HEK293T (cell line): Measurements from ENCODE around the gene PLEKHO1.

Source experiments
- CTCF ChIA-PET: fragments of 350-600 bp; formaldehyde crosslinking; extraction: SDS; loops from one replicate; lab custom pipeline; 2021; ENCODE audit warnings: antibody characterized with exemption, inconsistent platforms; lab: Yijun Ruan, JAX
- POLR2A ChIA-PET: fragments of 350-600 bp; formaldehyde crosslinking; extraction: SDS; loops from one replicate; lab custom pipeline; 2020; ENCODE audit warnings: antibody characterized with exemption, inconsistent platforms; lab: Yijun Ruan, JAX
- DNase-seq: peaks from one replicate; pipeline ENCODE4 v3.0.0; 2012; ENCODE audit warnings: mixed read lengths; ENCODE audit errors: extremely low spot score
- ARNT ChIP-seq: fragments of 450-650 bp; IDR thresholded peaks from 2 replicates; pipeline ENCODE4 v1.6.1; 2017; ENCODE audit warnings: mild to moderate bottlenecking
- BHLHE40 ChIP-seq: fragments of 450-650 bp; IDR thresholded peaks from 2 replicates; pipeline ENCODE4 v1.6.1; 2016; ENCODE audit warnings: mild to moderate bottlenecking, moderate library complexity, borderline replicate concordance
- CTBP1 ChIP-seq: fragments of 450-650 bp; IDR thresholded peaks from 2 replicates; pipeline ENCODE4 v1.6.1; 2016; ENCODE audit warnings: borderline replicate concordance
- ELF4 ChIP-seq: fragments of 450-650 bp; IDR thresholded peaks from 2 replicates; pipeline ENCODE4 v1.6.1; 2017; ENCODE audit warnings: antibody characterized with exemption
- FOXA1 ChIP-seq: fragments of 450-650 bp; IDR thresholded peaks from 2 replicates; pipeline ENCODE4 v1.6.1; 2016; ENCODE audit warnings: mild to moderate bottlenecking
- FOXK2 ChIP-seq: fragments of 450-650 bp; IDR thresholded peaks from 2 replicates; pipeline ENCODE4 v1.6.1; 2016; ENCODE audit warnings: mild to moderate bottlenecking
- FOXM1 ChIP-seq: fragments of 450-650 bp; IDR thresholded peaks from 2 replicates; pipeline ENCODE4 v1.6.1; 2017; ENCODE audit warnings: mild to moderate bottlenecking, borderline replicate concordance
- HDGF ChIP-seq: fragments of 450-650 bp; IDR thresholded peaks from 2 replicates; pipeline ENCODE4 v1.6.1; 2017; ENCODE audit warnings: antibody characterized with exemption, borderline replicate concordance
- L3MBTL2 ChIP-seq: fragments of 450-650 bp; conservative IDR thresholded peaks from 2 replicates; pipeline ENCODE4 v1.6.1; 2016; ENCODE audit warnings: mild to moderate bottlenecking
- LEF1 ChIP-seq: fragments of 450-650 bp; IDR thresholded peaks from 2 replicates; pipeline ENCODE4 v1.6.1; 2017; ENCODE audit warnings: mild to moderate bottlenecking, borderline replicate concordance
- NFRKB ChIP-seq: fragments of 450-650 bp; IDR thresholded peaks from 2 replicates; pipeline ENCODE4 v1.6.1; 2016; ENCODE audit warnings: mild to moderate bottlenecking, moderate library complexity
- PKNOX1 ChIP-seq: fragments of 450-650 bp; IDR thresholded peaks from 2 replicates; pipeline ENCODE4 v1.6.1; 2016
- SP1 ChIP-seq: fragments of 450-650 bp; IDR thresholded peaks from 2 replicates; pipeline ENCODE4 v1.6.1; 2017
- SUZ12 ChIP-seq: fragments of 450-650 bp; IDR thresholded peaks from 2 replicates; pipeline ENCODE4 v1.6.1; 2016; ENCODE audit warnings: mild to moderate bottlenecking
- TARDBP ChIP-seq: fragments of 450-650 bp; IDR thresholded peaks from 2 replicates; pipeline ENCODE4 v1.6.1; 2016
- ZNF384 ChIP-seq: fragments of 450-650 bp; IDR thresholded peaks from 2 replicates; pipeline ENCODE4 v1.6.1; 2016

The PLEKHO1 gene

GRCh38 chr1:150171801-150172200, 22.1 kb downstream of the PLEKHO1 start:
- POLR2A ChIA-PET: interaction anchor here (1.3 kb wide), 1 partner anchor 284 kb away, joined by 4 read pairs; a partner anchor contains a TSS
- CTCF ChIA-PET: interaction anchor here (0.8 kb wide), 1 partner anchor 15 kb away, joined by 4 read pairs; no protein-coding TSS in a partner anchor
- no peak for TF ChIP-seq LEF1
- TF ChIP-seq BHLHE40: no peak
- TF ChIP-seq SUZ12: no peak
- TF ChIP-seq HDGF: no peak
- TF ChIP-seq SP1: no peak
- TF ChIP-seq FOXA1: no peak
- TF ChIP-seq PKNOX1: no peak
- no peak for TF ChIP-seq CTBP1
- TF ChIP-seq ZNF384: no peak
- no peak for TF ChIP-seq NFRKB
- TF ChIP-seq FOXK2: no peak
- no peak for TF ChIP-seq FOXM1
- TF ChIP-seq ARNT: no peak
- no peak for TF ChIP-seq TARDBP
- TF ChIP-seq L3MBTL2: no peak
- TF ChIP-seq ELF4: no peak
- no peak for DNase-seq

- CTCF ChIA-PET: no interaction called here
Measured at GRCh38 chr1:150173141-150173585, 23.4 kb downstream of the PLEKHO1 start.

GRCh38 chr1:150176593-150176992, 26.9 kb downstream of the PLEKHO1 start:
- no peak for DNase-seq
- TF ChIP-seq FOXK2 (no peak), TARDBP (no peak), FOXM1 (no peak), FOXA1 (no peak), SUZ12 (no peak)
- ChIA-PET CTCF (interaction anchor here (1.3 kb wide), 1 partner anchor 15 kb away, joined by 3 read pairs; no protein-coding TSS in a partner anchor), POLR2A (interaction anchor here (1.2 to 1.7 kb wide), 2 partner anchors 109 to 248 kb away, joined by 3 read pairs; partner anchors contain the start of gene VPS45)

More at GRCh38 chr1:150173141-150173585, 23.4 kb downstream of the PLEKHO1 start:
- POLR2A ChIA-PET: no interaction called here
- TF ChIP-seq SUZ12 (no peak), ELF4 (no peak), CTBP1 (no peak), TARDBP (no peak), FOXA1 (no peak), ZNF384 (no peak), PKNOX1 (no peak), L3MBTL2 (no peak), HDGF (no peak), ARNT (no peak), FOXM1 (no peak), SP1 (no peak), BHLHE40 (no peak), NFRKB (no peak), FOXK2 (no peak), LEF1 (no peak)
- no peak for DNase-seq

GRCh38 chr1:150178548-150178947, 28.8 kb downstream of the PLEKHO1 start:
- POLR2A ChIA-PET: interaction anchor here (1.4 kb wide), 1 partner anchor 292 kb away, joined by 4 read pairs; a partner anchor contains a TSS
- TF ChIP-seq FOXK2 (no peak), NFRKB (no peak), CTBP1 (no peak), ELF4 (no peak), BHLHE40 (no peak), L3MBTL2 (no peak), HDGF (no peak)
- CTCF ChIA-PET: interaction anchor here (1.2 to 1.4 kb wide), 4 partner anchors 9 to 216 kb away, joined by 3 to 6 read pairs (median 4); no protein-coding TSS in a partner anchor
- DNase-seq: no peak

- ChIA-PET CTCF (no interaction called here), POLR2A (no interaction called here)
- no peak for DNase-seq
- TF ChIP-seq PKNOX1: no peak
- TF ChIP-seq ELF4: no peak
- TF ChIP-seq FOXA1: no peak
- TF ChIP-seq NFRKB: no peak
- TF ChIP-seq ARNT: no peak
- TF ChIP-seq L3MBTL2: no peak
- no peak for TF ChIP-seq ZNF384
Measured at GRCh38 chr1:150179867-150180266, 30.2 kb downstream of the PLEKHO1 start.

GRCh38 chr1:150180474-150180873, 30.8 kb downstream of the PLEKHO1 start:
- ChIA-PET CTCF (no interaction called here), POLR2A (no interaction called here)

GRCh38 chr1:150182247-150182646, 32.5 kb downstream of the PLEKHO1 start:
- ChIA-PET POLR2A (interaction anchor here (0.7 kb wide), 1 partner anchor 294 kb away, joined by 3 read pairs; a partner anchor contains a TSS), CTCF (interaction anchor here (0.7 kb wide), 1 partner anchor 26 kb away, joined by 4 read pairs; no protein-coding TSS in a partner anchor)
- DNase-seq: no peak
- no peak for TF ChIP-seq PKNOX1
- TF ChIP-seq BHLHE40: no peak
- TF ChIP-seq FOXM1: no peak
- no peak for TF ChIP-seq NFRKB
- TF ChIP-seq L3MBTL2: no peak
- no peak for TF ChIP-seq SUZ12
- no peak for TF ChIP-seq FOXA1
- TF ChIP-seq TARDBP: no peak
- no peak for TF ChIP-seq ELF4
- no peak for TF ChIP-seq FOXK2
- no peak for TF ChIP-seq LEF1

More at GRCh38 chr1:150180474-150180873, 30.8 kb downstream of the PLEKHO1 start:
- no peak for DNase-seq
- no peak for TF ChIP-seq BHLHE40
